ENCODE measurements around the gene ANKRD44. TPM values are rescaled to one million over a fixed set of nuclear protein-coding genes. Genes with fewer than 3 reads are reported as not detected.

The ANKRD44 gene
- total RNA-seq, 1 donor from 2014 or later: 14.2 TPM

DNA sequence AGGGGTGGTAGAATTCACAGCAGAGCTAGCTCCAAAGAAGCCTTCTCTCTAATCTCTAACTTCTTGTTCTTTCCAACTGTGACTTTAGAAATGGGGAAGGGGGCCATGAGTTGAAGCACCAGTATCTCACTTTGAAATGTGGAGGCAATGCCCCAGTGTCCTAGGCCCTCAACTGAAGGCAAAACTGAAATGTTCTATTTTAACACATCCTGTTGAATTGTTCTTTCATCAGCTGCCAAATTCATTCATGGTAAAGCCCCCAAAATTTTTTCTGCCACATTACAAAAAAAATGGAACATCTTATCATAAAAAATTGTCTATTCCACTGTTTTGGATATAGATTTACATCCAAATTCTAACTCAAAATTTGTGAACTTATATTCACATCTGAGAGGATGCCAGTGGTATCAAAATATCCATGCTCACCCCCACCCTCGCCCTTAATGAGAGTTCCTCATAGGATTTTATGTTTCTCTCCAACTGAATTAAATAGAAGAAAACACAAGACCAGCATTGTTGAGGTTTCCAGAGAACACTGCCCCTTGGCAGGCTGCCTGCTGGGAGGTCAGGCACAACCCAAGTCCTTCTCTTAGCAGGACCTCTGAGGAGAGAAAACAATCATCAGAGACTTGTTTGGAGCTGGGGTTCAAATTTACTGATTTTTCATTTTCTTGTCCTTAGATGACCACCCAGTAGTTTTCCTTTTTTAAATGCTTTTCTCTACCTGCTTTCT lies 236.7 kb downstream of the ANKRD44 start:
- Mint-ChIP-seq H3K27ac (no peak overlapping the region), H3K36me3 (no peaks in the 10 kb centered on the region), H3K9me3 (no peaks in the 10 kb centered on the region), H3K4me3 (no peak overlapping the region), H3K27me3 (no peaks in the 10 kb centered on the region), H3K4me1 (ENCODE audit: unreplicated experiment) (peaks cover 8% of the 10 kb centered on the region)
- no peak for DNase-seq (ENCODE audit: extremely low spot score, unreplicated experiment)
- TF ChIP-seq, protein P1, sequence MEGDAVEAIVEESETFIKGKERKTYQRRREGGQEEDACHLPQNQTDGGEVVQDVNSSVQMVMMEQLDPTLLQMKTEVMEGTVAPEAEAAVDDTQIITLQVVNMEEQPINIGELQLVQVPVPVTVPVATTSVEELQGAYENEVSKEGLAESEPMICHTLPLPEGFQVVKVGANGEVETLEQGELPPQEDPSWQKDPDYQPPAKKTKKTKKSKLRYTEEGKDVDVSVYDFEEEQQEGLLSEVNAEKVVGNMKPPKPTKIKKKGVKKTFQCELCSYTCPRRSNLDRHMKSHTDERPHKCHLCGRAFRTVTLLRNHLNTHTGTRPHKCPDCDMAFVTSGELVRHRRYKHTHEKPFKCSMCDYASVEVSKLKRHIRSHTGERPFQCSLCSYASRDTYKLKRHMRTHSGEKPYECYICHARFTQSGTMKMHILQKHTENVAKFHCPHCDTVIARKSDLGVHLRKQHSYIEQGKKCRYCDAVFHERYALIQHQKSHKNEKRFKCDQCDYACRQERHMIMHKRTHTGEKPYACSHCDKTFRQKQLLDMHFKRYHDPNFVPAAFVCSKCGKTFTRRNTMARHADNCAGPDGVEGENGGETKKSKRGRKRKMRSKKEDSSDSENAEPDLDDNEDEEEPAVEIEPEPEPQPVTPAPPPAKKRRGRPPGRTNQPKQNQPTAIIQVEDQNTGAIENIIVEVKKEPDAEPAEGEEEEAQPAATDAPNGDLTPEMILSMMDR (conservative IDR thresholded peaks at IDR 0.05): no peak

DNA sequence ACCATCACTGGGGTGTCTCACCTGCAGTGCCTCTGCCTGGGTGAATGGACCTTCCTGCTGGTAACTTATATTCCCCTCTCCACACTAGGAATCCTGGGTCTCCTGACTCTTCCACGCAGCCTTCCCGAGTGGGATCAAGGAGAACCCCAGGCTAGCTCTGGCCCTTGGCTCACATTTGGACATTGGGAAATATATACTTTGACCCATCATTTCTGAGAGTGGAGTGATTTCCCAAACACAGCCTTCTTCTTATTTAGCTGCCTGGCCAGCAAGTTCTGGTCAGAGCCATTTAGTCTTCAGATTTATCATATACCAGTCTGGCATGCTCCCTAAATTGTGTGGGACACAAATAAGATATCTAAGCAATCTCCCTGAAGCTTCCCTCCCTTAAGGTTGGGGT lies 237.3 kb downstream of the ANKRD44 start:
- Mint-ChIP-seq H3K4me1 (ENCODE audit: unreplicated experiment) (peaks cover 8% of the 10 kb centered on the region), H3K27me3 (no peaks in the 10 kb centered on the region), H3K9me3 (no peaks in the 10 kb centered on the region), H3K36me3 (no peaks in the 10 kb centered on the region), H3K4me3 (no peak overlapping the region), H3K27ac (no peak overlapping the region)
- no peak for DNase-seq (ENCODE audit: extremely low spot score, unreplicated experiment)
- TF ChIP-seq, protein P1 (conservative IDR thresholded peaks at IDR 0.05): no peak

DNA sequence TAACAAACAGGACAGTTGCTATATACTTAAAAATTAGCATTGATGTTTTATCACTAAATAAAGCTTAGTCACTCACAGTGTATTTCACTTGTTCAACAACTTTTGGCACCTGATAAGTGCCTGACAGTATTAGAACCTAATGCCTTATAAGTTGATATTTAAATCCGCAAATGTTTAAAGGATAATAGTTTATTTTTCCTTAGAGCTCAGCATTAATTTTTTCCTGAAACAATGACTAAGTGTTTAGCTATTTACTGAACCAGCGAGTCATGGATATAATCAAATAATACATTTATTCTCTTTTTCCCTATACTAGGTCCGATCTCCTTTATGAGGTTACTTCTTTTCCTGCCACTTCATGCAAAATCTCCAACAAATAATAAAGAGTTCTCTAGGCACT lies 238.0 kb downstream of the ANKRD44 start:
- Mint-ChIP-seq H3K36me3 (no peaks in the 10 kb centered on the region), H3K4me1 (ENCODE audit: unreplicated experiment) (peaks cover 6% of the 10 kb centered on the region), H3K27me3 (no peaks in the 10 kb centered on the region), H3K4me3 (no peak overlapping the region), H3K9me3 (no peaks in the 10 kb centered on the region), H3K27ac (no peak overlapping the region)
- DNase-seq (ENCODE audit: extremely low spot score, unreplicated experiment): no peak
- TF ChIP-seq, protein P1 (conservative IDR thresholded peaks at IDR 0.05): no peak

DNA sequence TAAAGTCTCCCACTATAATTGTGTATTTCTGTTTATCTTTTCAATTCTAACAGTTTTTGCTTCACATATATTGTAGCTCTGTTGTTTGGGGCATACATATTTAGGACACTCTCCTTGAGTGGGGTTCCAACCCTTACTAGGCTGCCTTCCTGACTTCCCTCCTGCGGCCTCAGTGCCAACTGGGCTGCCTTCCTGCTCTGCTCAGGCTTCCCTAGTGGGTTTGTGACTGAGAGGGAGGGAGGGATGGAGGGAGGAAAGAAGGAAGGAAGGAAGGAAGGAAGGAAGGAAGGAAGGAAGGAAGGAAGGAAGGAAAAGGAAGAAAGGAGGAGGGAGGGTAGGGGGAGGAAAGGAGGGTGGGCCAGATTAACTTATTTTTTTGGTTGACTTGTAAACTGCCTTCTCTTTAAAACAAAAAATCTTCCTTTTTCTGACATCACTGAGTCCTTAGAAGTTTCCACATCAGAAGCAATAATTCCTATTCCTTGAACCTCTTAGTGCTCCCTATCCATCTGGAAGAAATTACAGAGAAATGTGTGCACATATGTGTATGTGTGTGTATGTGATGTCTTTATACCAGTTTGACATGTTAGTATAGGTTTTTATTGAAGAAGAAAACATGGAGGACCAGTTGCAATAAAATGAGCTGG lies 238.7 kb downstream of the ANKRD44 start:
- H3K36me3 Mint-ChIP-seq: no peaks in the 10 kb centered on the region
- H3K27me3 Mint-ChIP-seq: no peaks in the 10 kb centered on the region
- no peaks in the 10 kb centered on the region for H3K9me3 Mint-ChIP-seq
- TF ChIP-seq, protein P1 (conservative IDR thresholded peaks at IDR 0.05): no peak
- no peak for DNase-seq (ENCODE audit: extremely low spot score, unreplicated experiment)
- H3K4me1 Mint-ChIP-seq (ENCODE audit: unreplicated experiment): no peaks in the 10 kb centered on the region
- no peak overlapping the region for H3K4me3 Mint-ChIP-seq
- H3K27ac Mint-ChIP-seq: no peak overlapping the region

DNA sequence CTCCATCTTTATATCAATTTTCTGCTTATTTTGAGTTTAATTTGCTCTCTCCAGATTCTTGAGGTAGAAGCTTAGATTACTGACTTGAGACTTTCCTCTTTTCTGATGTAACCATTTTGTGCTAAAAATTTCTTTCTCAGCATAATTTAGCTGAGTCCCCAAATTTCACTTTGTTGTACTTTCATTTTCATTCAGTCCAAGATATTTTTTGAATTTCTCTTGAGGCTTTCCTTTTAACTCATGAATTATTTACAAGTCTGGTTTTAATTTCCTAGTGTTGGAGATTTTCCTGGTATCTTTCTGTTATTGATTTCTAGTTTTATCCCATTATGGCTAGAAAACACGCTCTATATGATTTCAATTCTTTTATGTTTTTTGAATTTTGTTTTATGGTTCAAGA lies 239.4 kb downstream of the ANKRD44 start:
- Mint-ChIP-seq H3K4me3 (no peak overlapping the region), H3K9me3 (no peaks in the 10 kb centered on the region), H3K27ac (no peak overlapping the region), H3K4me1 (ENCODE audit: unreplicated experiment) (no peaks in the 10 kb centered on the region), H3K36me3 (no peaks in the 10 kb centered on the region), H3K27me3 (no peaks in the 10 kb centered on the region)
- DNase-seq (ENCODE audit: extremely low spot score, unreplicated experiment): no peak
- TF ChIP-seq, protein P1 (conservative IDR thresholded peaks at IDR 0.05): no peak
